Upper lobe of right lung (tissue), 1 donor: ENCODE measurements around the gene ATXN2L. TPM values are rescaled to one million over a fixed set of nuclear protein-coding genes. Genes with fewer than 3 reads are reported as not detected.

Experiments
- microRNA-seq: library from miRNA; unstranded; fragments of <30 nt; microRNA quantifications from one replicate; pipeline ENCODE4 v1.2.0, GENCODE V29; 2020; ENCODE audit warnings: borderline microRNAs expressed
- total RNA-seq: library from RNA; stranded (reverse); fragmentation: NEBNext Ultra II Directional; extraction: Animal tissue kit (Norgen Biotek cat#: 25700); gene quantifications from one replicate; pipeline ENCODE4 v1.2.1, GENCODE V29; 2021
- donor health status: DM: no; HTN: yes; CAD: no; lungs with severe emphysema.

Gene ATXN2L
- total RNA-seq, 1 donor from 2014 or later: 118 TPM

Small RNAs within 50 kb of the gene (microRNA-seq; reads per million reads assigned to microRNA genes)
- gene MIR4721: not detected

Other genes starting within 250 kb of the ATXN2L start
- gene SULT1A2, start 225.9 kb upstream of the ATXN2L start, total RNA-seq: 13.0 TPM
- gene SULT1A1, start 213.0 kb upstream of the ATXN2L start, total RNA-seq: 55.4 TPM
- gene NPIPB8, start 184.9 kb upstream of the ATXN2L start, total RNA-seq: 2.8 TPM
- 507 TPM for gene EIF3C, start 111.5 kb upstream of the ATXN2L start, total RNA-seq
- 3.5 TPM for gene NPIPB9, start 71.2 kb upstream of the ATXN2L start, total RNA-seq
- gene TUFM, start 23.3 kb downstream of the ATXN2L start, total RNA-seq: 134 TPM
- 51.9 TPM for gene SH2B1, start 40.8 kb downstream of the ATXN2L start, total RNA-seq
- gene ATP2A1, start 55.5 kb downstream of the ATXN2L start, total RNA-seq: 0.46 TPM
- gene RABEP2, start 102.2 kb downstream of the ATXN2L start, total RNA-seq: 23.4 TPM
- not detected for gene CD19, start 109.0 kb downstream of the ATXN2L start, total RNA-seq
- gene NFATC2IP, start 127.9 kb downstream of the ATXN2L start, total RNA-seq: 36.3 TPM
- gene SPNS1, start 151.8 kb downstream of the ATXN2L start, total RNA-seq: 52.2 TPM
- 13.4 TPM for gene LAT, start 162.1 kb downstream of the ATXN2L start, total RNA-seq